ENCODE measurements around the gene VPS33B.

- TF ChIP-seq GABPA (IDR thresholded peaks at IDR 0.05; ENCODE audit: low read depth, low read length) (no peak), GABPA (CRISPR knock-in tag; IDR thresholded peaks at IDR 0.05; ENCODE audit: low read depth) (no peak), ZNF24 (IDR thresholded peaks at IDR 0.05) (no peak), ZNF10 (CRISPR knock-in tag; IDR thresholded peaks at IDR 0.05; ENCODE audit: borderline replicate concordance, low read depth) (no peak), NFYB (CRISPR knock-in tag; IDR thresholded peaks at IDR 0.05) (no peak), PRDM10 (CRISPR knock-in tag; IDR thresholded peaks at IDR 0.05; ENCODE audit: low read depth) (no peak), CTCF (CRISPR knock-in tag; IDR thresholded peaks at IDR 0.05) (no peak), MAFF (IDR thresholded peaks at IDR 0.05; ENCODE audit: low read depth, low read length) (no peak), ZNF124 (CRISPR knock-in tag; IDR thresholded peaks at IDR 0.05) (no peak), CBX5 (CRISPR knock-in tag; IDR thresholded peaks at IDR 0.05; ENCODE audit: borderline replicate concordance) (no peak), CEBPB (IDR thresholded peaks at IDR 0.05; ENCODE audit: borderline replicate concordance, low read depth, low read length) (no peak), SAFB2 (CRISPR knock-in tag; IDR thresholded peaks at IDR 0.05; ENCODE audit: borderline replicate concordance, low read depth) (no peak)
Measured at GRCh38 chr15:90959028-90959595, 63.3 kb downstream of the VPS33B start.
